DOHH2 (cell line): ENCODE measurements around the gene PRR23B.
"Not testable (repeated sequence)": the region's sequence is repeated elsewhere in the genome, so short reads cannot be mapped to it uniquely, and the experiment has no call there.

Source experiments
- H3F3A ChIP-seq: fragments of 200-600 bp; sonication (generic), shearing (Covaris generic); 2 replicates; pipeline ENCODE4 v1.6.0; 2016; ENCODE audit warnings: antibody characterized with exemption, mild to moderate bottlenecking; ENCODE audit not compliant: control insufficient read depth, insufficient read depth
- H3K27ac ChIP-seq: fragments of 200-600 bp; sonication (generic); 2 replicates; pipeline ENCODE4 v1.5.1; 2014; ENCODE audit warnings: low read depth, mild to moderate bottlenecking, low read length, moderate library complexity
- H3K27me3 ChIP-seq: fragments of 200-600 bp; sonication (generic); 2 replicates; pipeline ENCODE4 v1.6.1; 2014; ENCODE audit warnings: mild to moderate bottlenecking, low read length, mixed read lengths; ENCODE audit not compliant: control insufficient read depth
- H3K36me3 ChIP-seq: fragments of 200-600 bp; sonication (generic); 2 replicates; pipeline ENCODE4 v1.6.1; 2014; ENCODE audit warnings: mild to moderate bottlenecking, low read length, moderate library complexity, mixed read lengths; ENCODE audit not compliant: control insufficient read depth
- H3K4me1 ChIP-seq: fragments of 200-600 bp; sonication (generic); 2 replicates; pipeline ENCODE4 v1.6.1; 2014; ENCODE audit warnings: mild to moderate bottlenecking, low read length, mixed read lengths; ENCODE audit not compliant: control insufficient read depth
- H3K4me2 ChIP-seq: fragments of 200-600 bp; sonication (generic); 2 replicates; pipeline ENCODE4 v1.6.0; 2014; ENCODE audit warnings: mild to moderate bottlenecking, low read length, moderate library complexity
- H3K4me3 ChIP-seq: fragments of 200-600 bp; sonication (generic); 2 replicates; pipeline ENCODE4 v1.5.1; 2014; ENCODE audit warnings: mild to moderate bottlenecking, low read length, mixed read lengths
- H3K79me2 ChIP-seq: fragments of 200-600 bp; sonication (generic); 2 replicates; pipeline ENCODE4 v1.6.1; 2014; ENCODE audit warnings: mild to moderate bottlenecking, low read length, mixed read lengths; ENCODE audit not compliant: control insufficient read depth
- H3K9me2 ChIP-seq: fragments of 200-600 bp; sonication (generic); replicated peaks from 2 replicates; pipeline ENCODE4 v1.6.1; 2014; ENCODE audit warnings: mild to moderate bottlenecking, low read length, mixed read lengths; ENCODE audit not compliant: control insufficient read depth
- H3K9me3 ChIP-seq: fragments of 200-600 bp; sonication (generic); 2 replicates; pipeline ENCODE4 v1.6.1; 2014; ENCODE audit warnings: antibody characterized with exemption, low read length, mixed read lengths; ENCODE audit not compliant: control insufficient read depth, insufficient read depth
- H4K20me1 ChIP-seq: fragments of 200-600 bp; sonication (generic); 2 replicates; pipeline ENCODE4 v1.6.0; 2014; ENCODE audit warnings: low read depth, mild to moderate bottlenecking, antibody characterized with exemption, low read length, moderate library complexity; ENCODE audit not compliant: control insufficient read depth, insufficient read depth
- EZH2phosphoT487 ChIP-seq: fragments of 200-600 bp; sonication (generic); IDR thresholded peaks from 2 replicates; pipeline ENCODE4 v1.6.1; 2017; ENCODE audit warnings: borderline replicate concordance, mild to moderate bottlenecking, antibody characterized with exemption, low read length, moderate library complexity, mixed read lengths
- TF ChIP-seq, protein P1 (sequence below): fragments of 200-600 bp; sonication (generic); IDR thresholded peaks from one replicate; pipeline ENCODE4 v1.5.1; 2014; ENCODE audit warnings: antibody characterized with exemption, mild to moderate bottlenecking, low read depth, low read length; ENCODE audit not compliant: poor library complexity, severe bottlenecking

Gene PRR23B

DNA sequence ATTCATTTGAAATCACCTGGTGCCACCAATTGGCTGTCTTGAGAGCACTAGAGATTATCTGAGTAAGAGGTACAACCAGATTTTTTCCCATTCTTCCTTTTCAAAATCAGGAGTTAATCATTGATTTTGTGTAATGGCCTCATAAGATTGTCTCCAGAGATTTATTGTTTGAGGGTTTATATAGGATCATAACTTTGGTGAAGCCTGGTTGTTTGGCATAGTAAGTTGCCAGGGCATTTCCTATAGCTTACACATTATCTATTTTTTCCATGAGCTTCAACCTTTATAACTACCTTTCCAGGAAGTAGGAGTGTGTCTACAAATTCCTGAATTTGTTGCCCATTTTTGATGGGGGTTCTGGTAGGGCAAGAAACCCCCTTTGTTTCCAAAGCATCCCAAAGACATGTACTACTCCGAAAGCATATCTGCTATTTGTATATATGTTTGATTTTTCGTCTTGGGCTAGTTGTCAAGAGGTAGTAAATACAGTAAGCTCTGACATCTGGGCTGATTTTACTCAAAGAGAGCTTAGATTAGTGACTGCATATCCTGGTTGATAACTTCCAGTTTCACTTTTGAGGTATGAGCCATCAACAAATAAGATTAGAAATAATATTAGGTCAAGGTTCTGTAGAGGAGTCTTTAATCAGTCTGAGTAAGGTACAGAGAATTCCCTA lies 11.7 kb upstream of the PRR23B start:
- Histone ChIP-seq H3K4me1 (no peaks in the 10 kb centered on the region), H3K9me3 (no peaks in the 10 kb centered on the region), H3K4me2 (no peak overlapping the region), H3K79me2 (no peaks in the 10 kb centered on the region), H3K27ac (no peak overlapping the region), H4K20me1 (no peaks in the 10 kb centered on the region), H3F3A (no peaks in the 10 kb centered on the region), H3K4me3 (no peak overlapping the region), H3K36me3 (no peaks in the 10 kb centered on the region), H3K9me2 (no peaks in the 10 kb centered on the region), H3K27me3 (no peaks in the 10 kb centered on the region)
- TF ChIP-seq EZH2phosphoT487 = no peak
- TF ChIP-seq, protein P1, sequence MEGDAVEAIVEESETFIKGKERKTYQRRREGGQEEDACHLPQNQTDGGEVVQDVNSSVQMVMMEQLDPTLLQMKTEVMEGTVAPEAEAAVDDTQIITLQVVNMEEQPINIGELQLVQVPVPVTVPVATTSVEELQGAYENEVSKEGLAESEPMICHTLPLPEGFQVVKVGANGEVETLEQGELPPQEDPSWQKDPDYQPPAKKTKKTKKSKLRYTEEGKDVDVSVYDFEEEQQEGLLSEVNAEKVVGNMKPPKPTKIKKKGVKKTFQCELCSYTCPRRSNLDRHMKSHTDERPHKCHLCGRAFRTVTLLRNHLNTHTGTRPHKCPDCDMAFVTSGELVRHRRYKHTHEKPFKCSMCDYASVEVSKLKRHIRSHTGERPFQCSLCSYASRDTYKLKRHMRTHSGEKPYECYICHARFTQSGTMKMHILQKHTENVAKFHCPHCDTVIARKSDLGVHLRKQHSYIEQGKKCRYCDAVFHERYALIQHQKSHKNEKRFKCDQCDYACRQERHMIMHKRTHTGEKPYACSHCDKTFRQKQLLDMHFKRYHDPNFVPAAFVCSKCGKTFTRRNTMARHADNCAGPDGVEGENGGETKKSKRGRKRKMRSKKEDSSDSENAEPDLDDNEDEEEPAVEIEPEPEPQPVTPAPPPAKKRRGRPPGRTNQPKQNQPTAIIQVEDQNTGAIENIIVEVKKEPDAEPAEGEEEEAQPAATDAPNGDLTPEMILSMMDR = no peak

DNA sequence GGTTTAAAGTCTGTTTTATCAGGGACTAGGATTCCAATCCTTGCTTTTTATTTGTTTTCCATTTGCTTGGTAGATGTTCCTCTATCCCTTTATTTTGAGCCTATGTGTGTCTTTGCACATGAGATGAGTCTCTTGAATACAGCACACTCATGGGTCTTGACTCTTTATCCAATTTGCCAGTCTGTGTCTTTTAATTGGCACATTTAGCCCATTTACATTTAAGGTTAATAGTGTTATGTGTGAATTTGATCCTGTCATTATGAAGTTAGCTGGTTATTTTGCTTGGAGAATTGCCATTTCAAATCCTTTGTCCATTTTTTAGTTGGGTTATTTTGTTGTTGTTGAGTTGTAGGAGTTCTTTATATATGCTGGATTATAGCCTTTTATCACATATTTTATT lies 9.8 kb upstream of the PRR23B start:
- H3K79me2 ChIP-seq, H3K4me2 ChIP-seq, H3K9me3 ChIP-seq, H3K9me2 ChIP-seq, H3K27ac ChIP-seq, H3K4me1 ChIP-seq, H4K20me1 ChIP-seq, H3K4me3 ChIP-seq, H3K27me3 ChIP-seq, H3K36me3 ChIP-seq, H3F3A ChIP-seq: not testable (repeated sequence)

DNA sequence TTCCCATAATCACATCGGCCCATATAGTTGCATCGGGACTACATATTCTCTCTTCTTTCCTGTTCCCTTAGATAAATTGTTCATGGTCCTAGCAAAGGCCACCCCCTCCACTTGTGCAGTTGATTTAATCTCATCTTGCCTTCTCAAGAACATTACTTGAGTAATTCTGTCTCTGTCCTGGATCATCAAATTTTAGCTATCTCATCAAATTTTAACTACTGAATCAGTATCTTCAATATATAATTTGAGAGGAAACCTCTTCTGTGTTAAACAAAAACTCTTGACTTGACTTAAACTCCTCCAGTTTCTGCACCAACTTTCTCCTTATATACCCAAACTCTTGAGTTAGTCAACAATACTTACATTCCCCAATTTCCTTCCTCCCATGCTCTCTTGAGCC lies 4.2 kb upstream of the PRR23B start:
- no peaks in the 10 kb centered on the region for H3K9me3 ChIP-seq
- H3K4me3 ChIP-seq = no peak overlapping the region
- no peaks in the 10 kb centered on the region for H4K20me1 ChIP-seq
- H3K36me3 ChIP-seq = no peaks in the 10 kb centered on the region
- no peak overlapping the region for H3K27ac ChIP-seq
- no peaks in the 10 kb centered on the region for H3K4me1 ChIP-seq
- no peaks in the 10 kb centered on the region for H3F3A ChIP-seq
- H3K9me2 ChIP-seq = no peaks in the 10 kb centered on the region
- no peak overlapping the region for H3K4me2 ChIP-seq
- no peaks in the 10 kb centered on the region for H3K79me2 ChIP-seq
- TF ChIP-seq, protein P1 = no peak
- TF ChIP-seq EZH2phosphoT487 = no peak
- no peaks in the 10 kb centered on the region for H3K27me3 ChIP-seq

DNA sequence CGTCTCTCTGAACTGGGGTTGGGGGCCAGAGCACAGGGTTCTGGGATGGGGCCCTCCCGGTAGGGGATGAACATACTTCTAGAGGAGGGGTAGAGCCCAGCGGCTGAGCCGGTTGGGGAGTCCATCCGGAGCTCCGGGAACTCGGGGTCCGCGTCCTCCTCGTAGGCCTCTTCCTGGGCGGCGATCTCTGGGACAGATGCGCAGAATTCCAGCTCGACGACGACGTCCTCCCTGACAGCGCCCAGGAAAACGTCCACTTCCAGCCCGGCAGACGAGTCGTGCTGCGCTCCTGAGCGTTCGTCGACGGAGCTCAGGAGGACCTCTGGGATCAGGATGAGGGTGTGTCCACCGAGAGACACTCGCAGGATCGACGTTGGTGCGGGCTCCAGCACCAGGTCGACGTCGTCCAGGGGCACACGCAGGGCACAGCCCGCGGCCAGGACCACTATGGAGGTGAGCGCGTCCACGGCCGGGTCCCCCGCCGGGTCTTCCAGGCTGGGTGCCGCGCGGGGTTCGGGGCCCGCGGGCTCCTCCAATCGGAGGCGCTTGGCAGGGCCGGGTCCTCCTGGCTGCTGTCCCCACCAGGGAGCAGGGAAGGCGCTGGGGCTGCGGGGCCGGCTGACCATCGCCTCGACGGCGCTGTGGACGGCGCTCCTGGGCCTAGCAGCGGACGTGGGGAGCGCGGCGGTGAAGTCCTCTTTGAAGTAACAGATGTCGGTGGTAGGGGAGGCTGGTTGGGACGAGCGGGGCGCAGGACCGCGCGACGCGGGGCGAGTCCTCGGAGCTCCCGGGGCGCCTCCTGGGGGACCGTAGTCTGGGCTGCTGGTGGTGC lies 474 bp downstream of the PRR23B start:
- no peak for TF ChIP-seq EZH2phosphoT487
- TF ChIP-seq, protein P1 = no peak
- H4K20me1 ChIP-seq = no peaks in the 10 kb centered on the region
- H3K9me2 ChIP-seq = no peaks in the 10 kb centered on the region
- H3K79me2 ChIP-seq = no peaks in the 10 kb centered on the region
- no peak overlapping the region for H3K4me2 ChIP-seq
- H3F3A ChIP-seq = no peaks in the 10 kb centered on the region
- H3K36me3 ChIP-seq = no peaks in the 10 kb centered on the region
- H3K27me3 ChIP-seq = no peaks in the 10 kb centered on the region
- no peak overlapping the region for H3K4me3 ChIP-seq
- H3K4me1 ChIP-seq = no peaks in the 10 kb centered on the region
- no peaks in the 10 kb centered on the region for H3K9me3 ChIP-seq
- H3K27ac ChIP-seq = no peak overlapping the region
